Measurements from ENCODE around the gene PSORS1C2. TPM values are rescaled to one million over a fixed set of nuclear protein-coding genes. Genes with fewer than 3 reads are reported as not detected.

PSORS1C2 gene
- total and polyA plus RNA-seq, 12 donors = not detected

GRCh38 chr6:31107052-31107451 lies 31.8 kb downstream of the PSORS1C2 start:
- no peaks in the 10 kb centered on the region for H3K4me1 ChIP-seq (replicated peaks in 1 of 2)
- intact Hi-C loops (cut with DNase I) = no loop called here
- H3K4me3 ChIP-seq = no peak overlapping the region
- 54 to 74% (median 64%) methylated on average over 4 of the region's 4 CpGs for WGBS, 4 donors
- TF ChIP-seq CTCF (IDR thresholded peaks at IDR 0.05) (no peak), POLR2A (IDR thresholded peaks at IDR 0.05) (no peak)
- DNase-seq = no peak
- H3K36me3 ChIP-seq (replicated peaks in 1 of 2) = no peaks in the 10 kb centered on the region
- peaks cover 4% of the 10 kb centered on the region for H3K27me3 ChIP-seq
- H3K27ac ChIP-seq = no peak overlapping the region
- no peaks in the 10 kb centered on the region for H3K9me3 ChIP-seq (replicated peaks in 1 of 3)

GRCh38 chr6:31103136-31103535 lies 35.7 kb downstream of the PSORS1C2 start:
- no peak for DNase-seq
- Histone ChIP-seq H3K27me3 (no peaks in the 10 kb centered on the region), H3K36me3 (replicated peaks in 1 of 2) (no peaks in the 10 kb centered on the region), H3K4me3 (no peak overlapping the region), H3K9me3 (replicated peaks in 1 of 3) (no peaks in the 10 kb centered on the region), H3K27ac (no peak overlapping the region), H3K4me1 (replicated peaks in 1 of 2) (no peaks in the 10 kb centered on the region)
- TF ChIP-seq CTCF (IDR thresholded peaks at IDR 0.05) (no peak), POLR2A (IDR thresholded peaks at IDR 0.05) (no peak)
- 78 to 93% (median 88%) methylated on average over 2 of the region's 2 CpGs for WGBS, 4 donors
- intact Hi-C loops (cut with DNase I) = no loop called here

GRCh38 chr6:31098449-31098938 lies 40.4 kb downstream of the PSORS1C2 start:
- H3K27ac ChIP-seq = no peak overlapping the region
- peaks cover 0 to 4% of the 10 kb centered on the region in 2 donors for H3K4me1 ChIP-seq (replicated peaks in 1 of 2)
- 86 to 94% (median 88%) methylated on average over 4 of the region's 4 CpGs for WGBS, 4 donors
- TF ChIP-seq CTCF (IDR thresholded peaks at IDR 0.05) (no peak), POLR2A (IDR thresholded peaks at IDR 0.05) (no peak)
- no peaks in the 10 kb centered on the region for H3K9me3 ChIP-seq (replicated peaks in 1 of 3)
- H3K4me3 ChIP-seq = no peak overlapping the region
- intact Hi-C loops (cut with DNase I) = no loop called here
- H3K27me3 ChIP-seq = no peaks in the 10 kb centered on the region
- no peaks in the 10 kb centered on the region for H3K36me3 ChIP-seq (replicated peaks in 1 of 2)
- DNase-seq = no peak

- Histone ChIP-seq H3K27me3 (no peaks in the 10 kb centered on the region), H3K36me3 (replicated peaks in 1 of 2) (no peaks in the 10 kb centered on the region), H3K27ac (no peak overlapping the region), H3K4me1 (replicated peaks in 1 of 2) (peaks cover 0 to 4% of the 10 kb centered on the region in 2 donors), H3K9me3 (replicated peaks in 1 of 3) (no peaks in the 10 kb centered on the region), H3K4me3 (no peak overlapping the region)
- DNase-seq = no peak
- intact Hi-C loops (cut with DNase I) = no loop called here
- 68 to 84% (median 77%) methylated on average over 4 to 5 of the region's 5 CpGs for WGBS, 4 donors
- TF ChIP-seq CTCF (IDR thresholded peaks at IDR 0.05) (no peak), POLR2A (IDR thresholded peaks at IDR 0.05) (no peak)
These were observed 42.2 kb downstream of the PSORS1C2 start for GRCh38 chr6:31096656-31097055.
